GM13977 (cell line): Measurements from ENCODE around the gene ALDH9A1.
"Not testable (repeated sequence)": the region's sequence is repeated elsewhere in the genome, so short reads cannot be mapped to it uniquely, and the experiment has no call there.

Experiments
- DNase-seq: peaks from one replicate; pipeline ENCODE4 v3.0.0; 2012; ENCODE audit warnings: low spot score
- in situ Hi-C: fragments of 300-500 bp; cut with MboI; formaldehyde crosslinking; loops from one replicate; pipeline ENCODE4 v1.12.0; 2022; ENCODE audit warnings: low sequenced_read_pairs, low pct_unique_long_range_greater_than_20kb, mixed read lengths, inconsistent platforms; ENCODE audit not compliant: unreplicated experiment
- TF ChIP-seq, protein P1 (sequence below): IDR thresholded peaks from 2 replicates; pipeline ENCODE4 v1.5.1; 2012; ENCODE audit warnings: mild to moderate bottlenecking, control low read depth; ENCODE audit not compliant: insufficient read depth; ENCODE audit errors: extremely low read depth, missing control alignments

ALDH9A1 gene

GRCh38 chr1:165645654-165646366 lies 52.6 kb downstream of the ALDH9A1 start:
- no peak for DNase-seq
- TF ChIP-seq, protein P1, sequence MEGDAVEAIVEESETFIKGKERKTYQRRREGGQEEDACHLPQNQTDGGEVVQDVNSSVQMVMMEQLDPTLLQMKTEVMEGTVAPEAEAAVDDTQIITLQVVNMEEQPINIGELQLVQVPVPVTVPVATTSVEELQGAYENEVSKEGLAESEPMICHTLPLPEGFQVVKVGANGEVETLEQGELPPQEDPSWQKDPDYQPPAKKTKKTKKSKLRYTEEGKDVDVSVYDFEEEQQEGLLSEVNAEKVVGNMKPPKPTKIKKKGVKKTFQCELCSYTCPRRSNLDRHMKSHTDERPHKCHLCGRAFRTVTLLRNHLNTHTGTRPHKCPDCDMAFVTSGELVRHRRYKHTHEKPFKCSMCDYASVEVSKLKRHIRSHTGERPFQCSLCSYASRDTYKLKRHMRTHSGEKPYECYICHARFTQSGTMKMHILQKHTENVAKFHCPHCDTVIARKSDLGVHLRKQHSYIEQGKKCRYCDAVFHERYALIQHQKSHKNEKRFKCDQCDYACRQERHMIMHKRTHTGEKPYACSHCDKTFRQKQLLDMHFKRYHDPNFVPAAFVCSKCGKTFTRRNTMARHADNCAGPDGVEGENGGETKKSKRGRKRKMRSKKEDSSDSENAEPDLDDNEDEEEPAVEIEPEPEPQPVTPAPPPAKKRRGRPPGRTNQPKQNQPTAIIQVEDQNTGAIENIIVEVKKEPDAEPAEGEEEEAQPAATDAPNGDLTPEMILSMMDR: no peak
- in situ Hi-C loops: no loop called here

DNA sequence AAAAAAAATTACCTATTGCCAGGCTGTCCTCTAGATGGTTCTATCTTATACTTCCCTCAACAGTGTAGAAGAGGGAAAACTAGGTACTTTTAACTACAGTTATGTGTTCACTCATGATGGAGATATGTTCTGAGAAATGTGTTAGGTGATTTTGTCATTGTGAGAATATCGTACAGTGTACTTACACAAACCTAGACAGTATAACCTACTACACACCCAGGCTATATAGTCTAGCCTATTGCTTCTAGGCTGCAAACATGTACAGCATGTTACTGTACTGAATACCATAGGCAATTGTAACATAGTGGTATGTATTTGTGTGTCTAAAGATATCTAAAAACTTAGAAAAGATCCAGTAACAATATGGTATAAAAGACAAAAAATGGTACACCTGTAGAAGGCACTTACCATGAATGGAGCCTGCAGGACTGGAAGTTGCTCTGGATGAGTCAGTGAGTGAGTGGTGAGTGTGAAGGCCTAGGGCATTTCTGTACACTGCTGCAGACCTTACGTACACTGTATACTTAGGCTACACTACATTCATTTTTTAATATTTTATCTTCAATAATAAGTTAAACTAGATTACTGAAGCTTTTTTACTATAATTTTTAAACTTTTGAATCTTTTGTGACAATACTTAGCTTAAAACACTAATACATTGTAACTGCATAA lies 54.2 kb downstream of the ALDH9A1 start:
- no peak for DNase-seq
- in situ Hi-C loops: no loop called here
- TF ChIP-seq, protein P1: no peak

DNA sequence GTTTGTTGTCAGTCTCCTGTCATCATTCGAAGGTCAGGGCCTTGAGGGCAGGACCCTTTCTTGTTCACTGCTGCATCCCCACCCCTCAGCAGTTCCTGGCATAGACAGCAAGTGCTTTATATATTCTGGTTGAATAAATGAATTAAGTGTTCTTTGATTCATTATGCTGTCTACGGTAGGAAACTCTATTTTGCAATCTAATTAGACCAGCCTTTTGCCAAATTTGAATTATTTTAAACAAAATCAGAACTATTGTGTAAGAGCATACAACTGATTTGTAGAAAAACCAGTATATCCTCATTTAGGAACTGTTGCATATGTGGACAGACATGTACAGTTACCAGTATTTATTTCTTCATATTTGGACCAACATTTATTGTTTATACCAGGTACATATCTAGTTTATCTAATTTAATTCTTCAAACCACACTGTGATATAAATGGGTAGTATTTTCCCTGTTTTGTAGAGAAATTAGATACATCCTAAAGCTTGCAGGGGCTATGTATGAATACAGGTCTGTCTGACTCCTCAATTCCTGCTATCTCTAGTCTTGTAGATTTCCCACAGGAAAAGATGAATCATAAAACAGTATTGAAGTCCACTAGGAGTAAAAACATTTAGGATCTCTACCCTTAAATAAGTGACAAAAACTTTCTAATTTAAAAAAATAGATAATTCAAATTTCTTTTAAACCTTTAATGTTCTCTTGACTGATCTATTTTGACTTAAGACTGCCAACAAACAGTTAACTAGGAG lies 57.0 kb downstream of the ALDH9A1 start:
- TF ChIP-seq, protein P1: no peak
- in situ Hi-C loops: no loop called here
- DNase-seq: no peak

- no peak for DNase-seq
- in situ Hi-C loops: no loop called here
- TF ChIP-seq, protein P1: no peak
Measured at GRCh38 chr1:165639821-165640623, 58.3 kb downstream of the ALDH9A1 start.

GRCh38 chr1:165638211-165638610 lies 60.2 kb downstream of the ALDH9A1 start:
- in situ Hi-C loops, DNase-seq: not testable (repeated sequence)

DNA sequence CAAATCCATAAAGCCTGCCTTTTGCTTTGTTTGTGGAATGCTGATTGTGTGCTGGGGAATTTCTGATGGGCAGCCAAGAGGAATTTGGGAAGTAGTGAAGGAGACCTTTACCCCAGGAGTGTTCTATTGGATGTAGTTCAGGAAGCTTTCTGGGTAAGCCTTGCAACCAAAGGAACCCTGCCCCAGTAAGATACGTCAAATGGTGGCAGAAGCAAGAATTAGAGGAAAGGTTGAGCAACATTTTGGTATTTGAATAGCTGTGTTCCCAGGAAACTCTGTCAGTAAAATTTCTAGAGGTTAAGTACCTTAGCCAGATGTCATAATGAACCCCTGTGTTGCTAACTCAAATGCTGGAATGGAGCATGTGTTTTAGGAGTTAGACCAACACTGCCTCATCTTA lies 60.9 kb downstream of the ALDH9A1 start:
- TF ChIP-seq, protein P1: no peak
- DNase-seq: no peak
- in situ Hi-C loops: no loop called here
